Thoracic aorta (tissue), 2 donors: ENCODE measurements around the gene ASB7. TPM values are rescaled to one million over a fixed set of nuclear protein-coding genes. Genes with fewer than 3 reads are reported as not detected.

ENCODE experiments used
- ATAC-seq: fragments of 150-250 bp; one replicate; pipeline ENCODE4 v1.8.0; 2017; ENCODE audit warnings: low read depth; ENCODE audit not compliant: insufficient number of reproducible peaks, low FRiP score
- DNase-seq: peaks from one replicate; pipeline ENCODE4 v3.0.0-alpha.2; 2020; ENCODE audit warnings: low spot score
- H3K27ac ChIP-seq, 2 donors: fragments of 200-600 bp; sonication (generic); 1 replicate in 1 of 2; 2 replicates in 1 of 2; pipeline ENCODE4 v1.5.1; 2016; ENCODE audit warnings: mild to moderate bottlenecking in 2 of 2, moderate library complexity in 2 of 2
- H3K27me3 ChIP-seq: fragments of 200-600 bp; sonication (generic); replicated peaks from 2 replicates; pipeline ENCODE4 v1.6.0; 2016; ENCODE audit warnings: mild to moderate bottlenecking; ENCODE audit not compliant: insufficient read depth
- H3K36me3 ChIP-seq: fragments of 200-600 bp; sonication (generic); one replicate; pipeline ENCODE4 v1.5.1; 2016
- H3K4me1 ChIP-seq, 2 donors: fragments of 200-600 bp; sonication (generic); 1 replicate in 1 of 2; 2 replicates in 1 of 2; pipeline versions ENCODE4 v1.5.1 to v1.6.0; 2016; ENCODE audit warnings: low read depth in 2 of 2, mild to moderate bottlenecking in 1 of 2; ENCODE audit not compliant: control insufficient read depth in 1 of 2
- H3K4me3 ChIP-seq: fragments of 200-600 bp; sonication (generic); 2 replicates; pipeline ENCODE4 v1.5.1; 2016; ENCODE audit warnings: mild to moderate bottlenecking
- H3K9me3 ChIP-seq: fragments of 200-600 bp; sonication (generic); 2 replicates; pipeline ENCODE4 v1.5.1; 2016
- total RNA-seq, 2 donors: library from RNA; depleted of rRNA; stranded (reverse); fragments of >200 nt; gene quantifications; one replicate each; pipeline versions ENCODE4 v1.1.0 to v1.2.3, GENCODE V29; 2016
- TF ChIP-seq, protein P1 (sequence below): fragments of 200-600 bp; sonication (generic); IDR thresholded peaks from one replicate; pipeline ENCODE4 v1.5.1; 2019; ENCODE audit warnings: antibody characterized with exemption

Gene ASB7
- total RNA-seq, 2 donors from 2014 or later: 6.0 to 12.8 TPM

- TF ChIP-seq, protein P1, sequence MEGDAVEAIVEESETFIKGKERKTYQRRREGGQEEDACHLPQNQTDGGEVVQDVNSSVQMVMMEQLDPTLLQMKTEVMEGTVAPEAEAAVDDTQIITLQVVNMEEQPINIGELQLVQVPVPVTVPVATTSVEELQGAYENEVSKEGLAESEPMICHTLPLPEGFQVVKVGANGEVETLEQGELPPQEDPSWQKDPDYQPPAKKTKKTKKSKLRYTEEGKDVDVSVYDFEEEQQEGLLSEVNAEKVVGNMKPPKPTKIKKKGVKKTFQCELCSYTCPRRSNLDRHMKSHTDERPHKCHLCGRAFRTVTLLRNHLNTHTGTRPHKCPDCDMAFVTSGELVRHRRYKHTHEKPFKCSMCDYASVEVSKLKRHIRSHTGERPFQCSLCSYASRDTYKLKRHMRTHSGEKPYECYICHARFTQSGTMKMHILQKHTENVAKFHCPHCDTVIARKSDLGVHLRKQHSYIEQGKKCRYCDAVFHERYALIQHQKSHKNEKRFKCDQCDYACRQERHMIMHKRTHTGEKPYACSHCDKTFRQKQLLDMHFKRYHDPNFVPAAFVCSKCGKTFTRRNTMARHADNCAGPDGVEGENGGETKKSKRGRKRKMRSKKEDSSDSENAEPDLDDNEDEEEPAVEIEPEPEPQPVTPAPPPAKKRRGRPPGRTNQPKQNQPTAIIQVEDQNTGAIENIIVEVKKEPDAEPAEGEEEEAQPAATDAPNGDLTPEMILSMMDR: no peak
- no peaks in the 10 kb centered on the region for H3K9me3 ChIP-seq
- ATAC-seq (no peak), DNase-seq (no peak)
- H3K27me3 ChIP-seq: no peaks in the 10 kb centered on the region
- no peak overlapping the region for H3K27ac ChIP-seq
- no peak overlapping the region for H3K4me3 ChIP-seq
- no peaks in the 10 kb centered on the region for H3K36me3 ChIP-seq
- no peaks in the 10 kb centered on the region for H3K4me1 ChIP-seq
These were observed 79.0 kb downstream of the ASB7 start for GRCh38 chr15:100681335-100681746.

GRCh38 chr15:100682468-100682867 is 80.1 kb downstream of the ASB7 start:
- H3K9me3 ChIP-seq: no peaks in the 10 kb centered on the region
- H3K4me1 ChIP-seq: no peaks in the 10 kb centered on the region
- no peaks in the 10 kb centered on the region for H3K36me3 ChIP-seq
- no peak overlapping the region for H3K4me3 ChIP-seq
- H3K27ac ChIP-seq: no peak overlapping the region
- H3K27me3 ChIP-seq: no peaks in the 10 kb centered on the region
- DNase-seq (no peak), ATAC-seq (no peak)
- TF ChIP-seq, protein P1: no peak

DNA sequence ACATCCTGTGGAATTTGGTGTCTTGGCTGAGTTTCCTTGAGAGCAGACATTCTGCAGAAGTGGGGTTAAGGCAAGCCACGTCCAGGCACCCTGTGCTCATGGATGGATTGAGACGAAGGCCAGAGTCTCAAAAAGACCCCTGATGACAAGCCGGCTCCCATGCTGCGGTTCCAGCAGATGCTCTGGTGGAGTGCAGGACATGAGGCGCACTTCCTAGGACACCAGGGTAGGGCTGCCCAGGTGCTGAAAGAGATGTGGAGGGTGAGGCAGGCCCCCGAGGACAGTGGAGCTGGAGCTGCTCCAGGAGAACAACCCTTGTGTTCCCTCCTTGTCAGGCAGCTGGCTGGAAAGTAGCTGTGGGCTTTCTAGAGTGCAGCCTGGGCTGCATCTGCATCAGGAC is 81.0 kb downstream of the ASB7 start:
- Histone ChIP-seq H3K36me3 (no peaks in the 10 kb centered on the region), H3K27ac (no peak overlapping the region), H3K4me3 (no peak overlapping the region), H3K27me3 (no peaks in the 10 kb centered on the region), H3K4me1 (no peaks in the 10 kb centered on the region), H3K9me3 (no peaks in the 10 kb centered on the region)
- ATAC-seq (no peak), DNase-seq (no peak)
- TF ChIP-seq, protein P1: no peak

- Histone ChIP-seq H3K36me3 (no peaks in the 10 kb centered on the region), H3K9me3 (no peaks in the 10 kb centered on the region), H3K27me3 (no peaks in the 10 kb centered on the region), H3K4me3 (no peak overlapping the region), H3K4me1 (peaks cover 0 to 8% of the 10 kb centered on the region in 2 donors), H3K27ac (no peak overlapping the region)
- DNase-seq (no peak), ATAC-seq (no peak)
- TF ChIP-seq, protein P1: no peak
These were observed 82.2 kb downstream of the ASB7 start for GRCh38 chr15:100684591-100684990.

DNA sequence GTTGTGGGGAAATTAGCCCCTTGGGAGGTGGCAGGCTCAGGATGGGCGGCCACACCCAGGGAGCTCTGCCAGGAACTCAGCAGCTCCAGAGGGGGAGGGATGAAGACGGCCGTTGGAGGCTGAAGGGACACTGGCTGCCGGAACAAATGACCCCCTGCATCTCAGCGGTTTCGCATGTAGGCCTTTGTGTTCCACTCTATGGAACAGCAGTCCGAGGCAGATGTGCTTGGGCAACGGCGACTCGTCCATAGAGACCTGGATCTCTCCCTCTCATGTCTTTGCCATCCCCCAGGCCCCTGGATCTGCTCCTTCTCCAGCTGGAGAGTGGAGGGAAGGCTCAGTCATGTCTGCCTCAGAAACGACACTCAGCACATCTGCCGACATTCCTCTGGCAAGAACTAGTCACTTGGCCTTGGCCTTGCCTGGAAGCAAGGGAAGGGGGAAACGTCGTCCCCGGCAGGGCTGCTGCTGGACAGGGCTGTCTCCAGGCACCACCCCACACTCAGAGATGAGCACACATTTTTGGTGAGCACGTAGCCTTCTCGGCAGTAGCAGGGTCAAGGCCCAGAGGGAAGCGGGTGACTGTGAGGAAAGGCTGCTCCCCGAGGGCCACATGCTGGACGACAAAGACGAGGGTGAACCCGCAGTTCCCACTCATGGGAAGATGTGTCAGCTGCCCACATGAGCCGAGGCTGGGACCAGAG is 83.8 kb downstream of the ASB7 start:
- ATAC-seq (no peak), DNase-seq (no peak)
- Histone ChIP-seq H3K27ac (no peak overlapping the region), H3K9me3 (no peaks in the 10 kb centered on the region), H3K4me3 (no peak overlapping the region), H3K4me1 (peaks cover 0 to 22% of the 10 kb centered on the region in 2 donors), H3K27me3 (no peaks in the 10 kb centered on the region), H3K36me3 (no peaks in the 10 kb centered on the region)
- TF ChIP-seq, protein P1: no peak
